Lung (tissue), 12 donors: ENCODE results near the gene TMTC4. TPM values are rescaled to one million over a fixed set of nuclear protein-coding genes. Genes with fewer than 3 reads are reported as not detected.

Experiments
- ATAC-seq: fragments of 200-7000 bp; cut with Tn5 transposase; one replicate; pipeline ENCODE4 v1.9.1; 2020; ENCODE audit warnings: moderate number of reproducible peaks; ENCODE audit not compliant: insufficient read depth, low FRiP score
- DNase-seq, 3 donors: peaks; one replicate each; pipeline ENCODE4 v3.0.0-alpha.2; 2013 to 2017
- H3K27ac ChIP-seq, 2 donors: one replicate each; pipeline ENCODE4 v1.5.1; 2013; ENCODE audit warnings: mild to moderate bottlenecking in 2 of 2, moderate library complexity in 2 of 2, control low read depth in 1 of 2, inconsistent platforms in 1 of 2, low read depth in 1 of 2, low read length in 1 of 2
- H3K27me3 ChIP-seq, 3 donors: one replicate each; pipeline ENCODE4 v1.5.1; 2013; ENCODE audit warnings: low read length in 2 of 3; ENCODE audit not compliant: control insufficient read depth in 3 of 3, insufficient read depth in 3 of 3
- H3K36me3 ChIP-seq, 4 donors: one replicate each; pipeline ENCODE4 v1.5.1; 2013; ENCODE audit warnings: low read length in 4 of 4, mild to moderate bottlenecking in 1 of 4, moderate library complexity in 1 of 4; ENCODE audit not compliant: control insufficient read depth in 4 of 4, insufficient read depth in 4 of 4
- H3K4me1 ChIP-seq, 5 donors: one replicate each; pipeline ENCODE4 v1.5.1; 2013; ENCODE audit warnings: low read length in 5 of 5, mild to moderate bottlenecking in 2 of 5, moderate library complexity in 1 of 5; ENCODE audit not compliant: control insufficient read depth in 5 of 5, insufficient read depth in 5 of 5
- H3K4me3 ChIP-seq: one replicate; pipeline ENCODE4 v1.5.1; 2013; ENCODE audit warnings: mild to moderate bottlenecking, control low read depth, moderate library complexity
- H3K9ac ChIP-seq, 2 donors: one replicate each; pipeline ENCODE4 v1.5.1; 2013; ENCODE audit warnings: low read length in 2 of 2, control low read depth in 1 of 2; ENCODE audit not compliant: insufficient read depth in 1 of 2
- H3K9me3 ChIP-seq, 4 donors: one replicate each; pipeline ENCODE4 v1.5.1; 2013; ENCODE audit warnings: low read length in 3 of 4, mild to moderate bottlenecking in 1 of 4, moderate library complexity in 1 of 4; ENCODE audit not compliant: control insufficient read depth in 4 of 4, insufficient read depth in 3 of 4
- WGBS, 2 donors: extraction: QIAGEN DNeasy Blood & Tissue Kit; methylation state at CpG; one replicate each; pipeline ENCODE4 v1.1.7; 2013; 5-methylcytosine and 5-hydroxymethylcytosine counted together
- polyA plus RNA-seq, 2 donors: library from polyadenylated mRNA; stranded (reverse); fragments of 200-250 nt; gene quantifications; one replicate each; pipeline ENCODE4 v1.2.1, GENCODE V29; 2013
- total RNA-seq, 2 donors: library from RNA; depleted of rRNA in 1 of 2; stranded (reverse); fragments of >200 nt in 1 of 2; gene quantifications; one replicate each; pipeline ENCODE4 v1.2.1, GENCODE V29; 2014 to 2021
- TF ChIP-seq, protein P1 (sequence below): IDR thresholded peaks from 2 replicates; pipeline ENCODE4 v1.5.1; 2012; ENCODE audit warnings: mild to moderate bottlenecking; ENCODE audit errors: control extremely low read depth, extremely low read depth
- donor health status: control.
- donor health status: control.
- donor health status: Bipolar disorder and iron deficiency.
- donor health status: healthy.
- donor health status: DM: yes; HTN: yes; CAD: no.

TMTC4 gene
- total and polyA plus RNA-seq, 4 donors, result 5.0 to 27.1 (median 11.7) TPM

DNA sequence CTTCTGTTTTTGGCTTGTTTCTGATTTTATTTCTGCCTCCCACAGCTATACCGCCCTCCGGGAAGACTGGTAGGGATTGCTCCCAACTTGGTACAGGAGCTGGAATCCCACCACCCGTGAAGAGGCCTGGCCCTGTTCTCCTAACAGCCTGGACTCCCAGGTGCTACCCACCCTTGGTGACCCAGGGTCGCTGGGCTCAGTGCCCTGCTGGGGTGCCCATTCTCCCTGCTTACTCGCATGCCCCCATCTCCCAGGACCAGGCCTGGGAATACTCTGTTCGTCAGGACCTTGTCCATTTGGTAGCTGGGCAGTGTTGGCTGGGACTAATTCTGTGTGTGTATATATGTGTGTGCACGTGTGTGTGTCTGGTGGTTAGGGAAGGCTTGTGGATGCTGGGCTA lies 41.0 kb upstream of the TMTC4 start:
- Histone ChIP-seq H3K27me3 (no peaks in the 10 kb centered on the region), H3K4me1 (no peaks in the 10 kb centered on the region), H3K4me3 (no peak overlapping the region), H3K9me3 (peaks cover 0 to 3% (median under 1%) of the 10 kb centered on the region in 4 donors), H3K9ac (no peak overlapping the region), H3K27ac (no peak overlapping the region), H3K36me3 (no peaks in the 10 kb centered on the region)
- TF ChIP-seq, protein P1, sequence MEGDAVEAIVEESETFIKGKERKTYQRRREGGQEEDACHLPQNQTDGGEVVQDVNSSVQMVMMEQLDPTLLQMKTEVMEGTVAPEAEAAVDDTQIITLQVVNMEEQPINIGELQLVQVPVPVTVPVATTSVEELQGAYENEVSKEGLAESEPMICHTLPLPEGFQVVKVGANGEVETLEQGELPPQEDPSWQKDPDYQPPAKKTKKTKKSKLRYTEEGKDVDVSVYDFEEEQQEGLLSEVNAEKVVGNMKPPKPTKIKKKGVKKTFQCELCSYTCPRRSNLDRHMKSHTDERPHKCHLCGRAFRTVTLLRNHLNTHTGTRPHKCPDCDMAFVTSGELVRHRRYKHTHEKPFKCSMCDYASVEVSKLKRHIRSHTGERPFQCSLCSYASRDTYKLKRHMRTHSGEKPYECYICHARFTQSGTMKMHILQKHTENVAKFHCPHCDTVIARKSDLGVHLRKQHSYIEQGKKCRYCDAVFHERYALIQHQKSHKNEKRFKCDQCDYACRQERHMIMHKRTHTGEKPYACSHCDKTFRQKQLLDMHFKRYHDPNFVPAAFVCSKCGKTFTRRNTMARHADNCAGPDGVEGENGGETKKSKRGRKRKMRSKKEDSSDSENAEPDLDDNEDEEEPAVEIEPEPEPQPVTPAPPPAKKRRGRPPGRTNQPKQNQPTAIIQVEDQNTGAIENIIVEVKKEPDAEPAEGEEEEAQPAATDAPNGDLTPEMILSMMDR, result no peak
- ATAC-seq (no peak), DNase-seq (no peak)
- WGBS, 2 donors, result 93 to 95% methylated on average over 7 of the region's 7 CpGs

DNA sequence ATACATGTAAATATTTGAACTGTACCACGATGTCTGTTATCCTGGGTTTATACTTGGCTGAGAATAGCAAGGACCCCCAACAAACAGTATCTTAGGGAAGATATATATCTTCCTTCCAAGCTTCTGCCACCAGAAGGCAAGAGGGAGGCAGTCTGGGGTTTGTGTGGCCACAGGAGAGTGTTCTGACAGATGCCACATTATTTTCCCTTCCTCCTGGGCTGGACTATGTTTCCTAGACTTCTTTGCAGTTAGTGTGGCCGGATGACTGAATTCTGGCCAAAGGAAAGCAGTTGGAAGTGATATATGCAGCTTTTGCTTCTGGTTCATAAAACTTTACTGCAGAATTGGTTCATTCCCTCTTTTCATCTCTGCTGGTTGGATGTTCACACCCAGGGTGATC lies 39.9 kb upstream of the TMTC4 start:
- TF ChIP-seq, protein P1, result no peak
- Histone ChIP-seq H3K9ac (no peak overlapping the region), H3K9me3 (peaks cover 0 to 2% (median 0%) of the 10 kb centered on the region in 4 donors), H3K4me1 (no peaks in the 10 kb centered on the region), H3K4me3 (no peak overlapping the region), H3K36me3 (no peaks in the 10 kb centered on the region), H3K27me3 (no peaks in the 10 kb centered on the region), H3K27ac (no peak overlapping the region)
- no peak for ATAC-seq
- WGBS, 2 donors, result 46 to 70% methylated on average over 2 of the region's 2 CpGs
- DNase-seq, result no peak

DNA sequence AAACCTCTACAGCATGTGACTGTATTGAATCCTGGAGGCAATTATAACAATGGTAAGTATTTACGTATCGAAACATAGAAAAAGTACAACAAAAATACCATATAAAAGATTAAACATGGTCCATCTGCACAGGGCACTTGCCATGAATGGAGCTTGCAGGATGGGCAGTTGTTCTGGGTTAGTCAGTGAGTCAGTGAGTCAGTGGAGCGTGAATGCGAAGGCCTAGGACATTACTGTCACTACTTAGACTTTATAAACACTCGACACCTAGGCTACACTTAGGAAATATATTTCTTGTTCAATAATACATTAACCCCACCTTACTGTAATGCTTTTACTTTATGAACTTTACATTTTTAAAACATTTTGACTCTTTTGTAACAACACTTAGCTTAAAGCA lies 35.6 kb upstream of the TMTC4 start:
- no peak for ATAC-seq
- H3K27ac ChIP-seq, result no peak overlapping the region
- H3K9me3 ChIP-seq, result peaks cover 0 to 4% (median 0%) of the 10 kb centered on the region in 4 donors
- no peaks in the 10 kb centered on the region for H3K36me3 ChIP-seq
- no peak overlapping the region for H3K4me3 ChIP-seq
- no peaks in the 10 kb centered on the region for H3K27me3 ChIP-seq
- 93 to 97% methylated on average over 5 of the region's 5 CpGs for WGBS, 2 donors
- no peak for DNase-seq
- TF ChIP-seq, protein P1, result no peak
- H3K9ac ChIP-seq, result no peak overlapping the region
- no peaks in the 10 kb centered on the region for H3K4me1 ChIP-seq
